Heart left ventricle (tissue), 13 donors: ENCODE measurements around the gene HOXA3.

Source experiments
- CTCF ChIP-seq, 12 donors: fragments of 200-600 bp; sonication (generic) in 4 of 12; IDR thresholded peaks; one replicate each; pipeline versions ENCODE4 v1.5.0 to v1.8.0; 2018 to 2022; ENCODE audit warnings: antibody characterized with exemption in 12 of 12, mild to moderate bottlenecking in 5 of 12
- POLR2A ChIP-seq, 2 donors: fragments of 450-650 bp; IDR thresholded peaks; one replicate each; pipeline ENCODE4 v1.6.1; 2017; ENCODE audit warnings: antibody characterized with exemption in 2 of 2, mild to moderate bottlenecking in 2 of 2, moderate library complexity in 2 of 2
- donor health status: ischemic (EF 13 %, LVEDD 7.1; RV severe dilation, severe dysfunction).
- donor health status: DM: no; HTN: yes; CAD: no.
- donor health status: DM: no; HTN: no; CAD: no.
- donor health status: ischemic (EF 25% LVEDD 6.9; RV normal size, moderate dysfunction).
- donor health status: ischemic (EF 25% LVEDD 5.7; RV mildly dilated, moderate dysfunction).
- donor health status: ischemic (EF 35%, LVEDD 5.7; RV mildly dilated, moderate dysfunction).
- donor health status: nonischemic (EF 11% LVEDD 7.7; RV severe dilation, severe dysfunction).
- donor health status: DM: yes; HTN: yes; CAD: no.
- donor health status: PGD.
- donor health status: ischemic (EF 29% LVEDD 5.4; RV normal size, mild dysfunction).
- donor health status: nonischemic (EF 23%, LVEDD 6.1; RV moderate dilation, normal function).

- no peak for TF ChIP-seq CTCF (IDR thresholded peaks at IDR 0.05)
- no peak for TF ChIP-seq POLR2A (IDR thresholded peaks at IDR 0.05)
Measured at GRCh38 chr7:27182861-27183681, 30.7 kb upstream of the HOXA3 start.
